Measurements from ENCODE around the gene FLT1.

- TF ChIP-seq POLR2AphosphoS5 (IDR thresholded peaks at IDR 0.05; ENCODE audit: low read depth) (no peak), CTCF (IDR thresholded peaks at IDR 0.05; ENCODE audit: insufficient read depth, low read length) (no peak), SPI1 (IDR thresholded peaks at IDR 0.05; ENCODE audit: borderline replicate concordance, low read depth) (no peak), REST (IDR thresholded peaks at IDR 0.05; ENCODE audit: insufficient replicate concordance, low read depth) (no peak)
Observed at GRCh38 chr13:28540612-28541011, 45.7 kb upstream of the FLT1 start.

All from HL-60 (cell line).